ENCODE data around the gene FIBIN.
A peak's percentile ranks its signal among the peaks of the same experiment; 100 is the strongest.

The FIBIN gene

GRCh38 chr11:27025312-27025955, 31.5 kb downstream of the FIBIN start:
- no peak for DNase-seq

- DNase-seq: no peak
These were observed 32.2 kb downstream of the FIBIN start for GRCh38 chr11:27025957-27026733.

- no peak for DNase-seq
These were observed 34.7 kb downstream of the FIBIN start for GRCh38 chr11:27028561-27028965.

GRCh38 chr11:27029966-27030365, 36.1 kb downstream of the FIBIN start:
- no peak for DNase-seq

GRCh38 chr11:27031754-27032153, 37.8 kb downstream of the FIBIN start:
- DNase-seq: no peak

GRCh38 chr11:27039873-27040272, 46.0 kb downstream of the FIBIN start:
- DNase-seq: no peak

GRCh38 chr11:27040302-27041115, 46.6 kb downstream of the FIBIN start, which contains the start of gene BBOX1:
Gene BBOX1, plus strand, starts transcription at chr11:27040815. Its CDS starts 14,616 bp downstream, at chr11:27055431.
- DNase-seq: no peak

- peak; percentile 19 to 20 for DNase-seq
These were observed 47.4 kb downstream of the FIBIN start for GRCh38 chr11:27041141-27041899.

All from Kasumi-1 (cell line).